ENCODE results near the gene NLE1.
A peak's percentile ranks its signal among the peaks of the same experiment; 100 is the strongest.

NLE1 gene

GRCh38 chr17:35083071-35083470 lies 59.0 kb downstream of the NLE1 start:
- ChIA-PET POLR2A (no interaction called here), CTCF (interaction anchor here (1.1 to 1.7 kb wide), 3 partner anchors 19 to 60 kb away, joined by 3 to 11 read pairs (median 3); partner anchors contain the start of gene RFFL)
- WGBS (ENCODE audit: insufficient coverage), result no CpG with 5 or more reads among the region's 2 CpGs
- DNase-seq, result no peak
- no peaks in the 10 kb centered on the region for H3K27me3 ChIP-seq (replicated peaks in 2 of 5; ENCODE audit: control insufficient read depth in 4 of 5, insufficient read depth in 5 of 5, low read length in 4 of 5)
- peaks cover 7 to 37% (median 19%) of the 10 kb centered on the region in 4 experiments for H3K4me1 ChIP-seq (ENCODE audit: control extremely low read depth in 1 of 4, control insufficient read depth in 4 of 4, insufficient read depth in 4 of 4, low read length in 3 of 4)
- H3K27ac ChIP-seq (ENCODE audit: insufficient read depth in 1 of 2, low read depth in 1 of 2, low read length in 2 of 2, poor library complexity in 1 of 2, severe bottlenecking in 2 of 2), result no peak overlapping the region
- H3K4me3 ChIP-seq (ENCODE audit: control insufficient read depth in 1 of 7, extremely low read depth in 1 of 7, insufficient read depth in 4 of 7, low read depth in 2 of 7, low read length in 6 of 7), result no peak overlapping the region
- H3K36me3 ChIP-seq (ENCODE audit: control insufficient read depth in 4 of 4, insufficient read depth in 4 of 4, low read length in 3 of 4), result no peaks in the 10 kb centered on the region
- H3K9me3 ChIP-seq (ENCODE audit: control extremely low read depth in 1 of 5, control insufficient read depth in 4 of 5, insufficient read depth in 2 of 5, low read depth in 1 of 5, low read length in 4 of 5), result no peaks in the 10 kb centered on the region

GRCh38 chr17:35082073-35082657 lies 59.9 kb downstream of the NLE1 start:
- Histone ChIP-seq H3K27ac (ENCODE audit: insufficient read depth in 1 of 2, low read depth in 1 of 2, low read length in 2 of 2, poor library complexity in 1 of 2, severe bottlenecking in 2 of 2) (no peak overlapping the region), H3K4me1 (ENCODE audit: control extremely low read depth in 1 of 4, control insufficient read depth in 4 of 4, insufficient read depth in 4 of 4, low read length in 3 of 4) (peaks cover 3 to 28% (median 10%) of the 10 kb centered on the region in 4 experiments), H3K4me3 (ENCODE audit: control insufficient read depth in 1 of 7, extremely low read depth in 1 of 7, insufficient read depth in 4 of 7, low read depth in 2 of 7, low read length in 6 of 7) (no peak overlapping the region), H3K36me3 (ENCODE audit: control insufficient read depth in 4 of 4, insufficient read depth in 4 of 4, low read length in 3 of 4) (no peaks in the 10 kb centered on the region), H3K9me3 (ENCODE audit: control extremely low read depth in 1 of 5, control insufficient read depth in 4 of 5, insufficient read depth in 2 of 5, low read depth in 1 of 5, low read length in 4 of 5) (no peaks in the 10 kb centered on the region), H3K27me3 (replicated peaks in 2 of 5; ENCODE audit: control insufficient read depth in 4 of 5, insufficient read depth in 5 of 5, low read length in 4 of 5) (no peaks in the 10 kb centered on the region)
- DNase-seq, result peak in 2 of 3 donors; percentile 41
- WGBS (ENCODE audit: insufficient coverage), result 0% methylated on average over 1 of the region's 3 CpGs
- ChIA-PET POLR2A (no interaction called here), CTCF (interaction anchor here (1.0 to 1.7 kb wide), 7 partner anchors 8 to 83 kb away, joined by 3 to 11 read pairs (median 3); partner anchors contain the start of gene RFFL)

- no peak overlapping the region for H3K4me3 ChIP-seq (ENCODE audit: control insufficient read depth in 1 of 7, extremely low read depth in 1 of 7, insufficient read depth in 4 of 7, low read depth in 2 of 7, low read length in 6 of 7)
- H3K4me1 ChIP-seq (ENCODE audit: control extremely low read depth in 1 of 4, control insufficient read depth in 4 of 4, insufficient read depth in 4 of 4, low read length in 3 of 4), result peaks cover 0 to 24% (median 7%) of the 10 kb centered on the region in 4 experiments
- no CpG with 5 or more reads among the region's 1 CpG for WGBS (ENCODE audit: insufficient coverage)
- H3K9me3 ChIP-seq (ENCODE audit: control extremely low read depth in 1 of 5, control insufficient read depth in 4 of 5, insufficient read depth in 2 of 5, low read depth in 1 of 5, low read length in 4 of 5), result no peaks in the 10 kb centered on the region
- no peak overlapping the region for H3K27ac ChIP-seq (ENCODE audit: insufficient read depth in 1 of 2, low read depth in 1 of 2, low read length in 2 of 2, poor library complexity in 1 of 2, severe bottlenecking in 2 of 2)
- H3K27me3 ChIP-seq (replicated peaks in 2 of 5; ENCODE audit: control insufficient read depth in 4 of 5, insufficient read depth in 5 of 5, low read length in 4 of 5), result no peaks in the 10 kb centered on the region
- DNase-seq, result no peak
- CTCF ChIA-PET, result interaction anchor here (1.0 to 1.7 kb wide), 7 partner anchors 8 to 83 kb away, joined by 3 to 11 read pairs (median 3); partner anchors contain the start of gene RFFL
- POLR2A ChIA-PET, result no interaction called here
- H3K36me3 ChIP-seq (ENCODE audit: control insufficient read depth in 4 of 4, insufficient read depth in 4 of 4, low read length in 3 of 4), result no peaks in the 10 kb centered on the region
These were observed 60.5 kb downstream of the NLE1 start for GRCh38 chr17:35081638-35082037.

- CTCF ChIA-PET, result interaction anchor here (0.6 to 2.7 kb wide), 5 partner anchors 10 to 65 kb away, joined by 3 to 8 read pairs (median 3); no protein-coding TSS in a partner anchor
- Histone ChIP-seq H3K36me3 (ENCODE audit: control insufficient read depth in 4 of 4, insufficient read depth in 4 of 4, low read length in 3 of 4) (no peaks in the 10 kb centered on the region), H3K27ac (ENCODE audit: insufficient read depth in 1 of 2, low read depth in 1 of 2, low read length in 2 of 2, poor library complexity in 1 of 2, severe bottlenecking in 2 of 2) (no peak overlapping the region), H3K27me3 (replicated peaks in 2 of 5; ENCODE audit: control insufficient read depth in 4 of 5, insufficient read depth in 5 of 5, low read length in 4 of 5) (no peaks in the 10 kb centered on the region), H3K4me1 (ENCODE audit: control extremely low read depth in 1 of 4, control insufficient read depth in 4 of 4, insufficient read depth in 4 of 4, low read length in 3 of 4) (peaks cover 0 to 26% (median 7%) of the 10 kb centered on the region in 4 experiments), H3K9me3 (ENCODE audit: control extremely low read depth in 1 of 5, control insufficient read depth in 4 of 5, insufficient read depth in 2 of 5, low read depth in 1 of 5, low read length in 4 of 5) (no peaks in the 10 kb centered on the region), H3K4me3 (ENCODE audit: control insufficient read depth in 1 of 7, extremely low read depth in 1 of 7, insufficient read depth in 4 of 7, low read depth in 2 of 7, low read length in 6 of 7) (no peak overlapping the region)
- DNase-seq, result peak in 1 of 3 donors; percentile 28
- POLR2A ChIA-PET, result no interaction called here
- no CpG with 5 or more reads among the region's 1 CpG for WGBS (ENCODE audit: insufficient coverage)
These were observed 61.6 kb downstream of the NLE1 start for GRCh38 chr17:35080536-35080935.

- peaks cover 0 to 33% (median 8%) of the 10 kb centered on the region in 4 experiments for H3K4me1 ChIP-seq (ENCODE audit: control extremely low read depth in 1 of 4, control insufficient read depth in 4 of 4, insufficient read depth in 4 of 4, low read length in 3 of 4)
- POLR2A ChIA-PET, result no interaction called here
- WGBS (ENCODE audit: insufficient coverage), result no CpG with 5 or more reads among the region's 1 CpG
These were observed 62.3 kb downstream of the NLE1 start for GRCh38 chr17:35079547-35080423.

More at GRCh38 chr17:35079547-35080423, 62.3 kb downstream of the NLE1 start:
- H3K36me3 ChIP-seq (ENCODE audit: control insufficient read depth in 4 of 4, insufficient read depth in 4 of 4, low read length in 3 of 4), result no peaks in the 10 kb centered on the region
- CTCF ChIA-PET, result interaction anchor here (1.5 to 2.7 kb wide), 4 partner anchors 10 to 64 kb away, joined by 3 to 8 read pairs (median 4); no protein-coding TSS in a partner anchor
- H3K27me3 ChIP-seq (replicated peaks in 2 of 5; ENCODE audit: control insufficient read depth in 4 of 5, insufficient read depth in 5 of 5, low read length in 4 of 5), result no peaks in the 10 kb centered on the region
- H3K27ac ChIP-seq (ENCODE audit: insufficient read depth in 1 of 2, low read depth in 1 of 2, low read length in 2 of 2, poor library complexity in 1 of 2, severe bottlenecking in 2 of 2), result no peak overlapping the region
- H3K4me3 ChIP-seq (ENCODE audit: control insufficient read depth in 1 of 7, extremely low read depth in 1 of 7, insufficient read depth in 4 of 7, low read depth in 2 of 7, low read length in 6 of 7), result no peak overlapping the region
- no peak for DNase-seq
- no peaks in the 10 kb centered on the region for H3K9me3 ChIP-seq (ENCODE audit: control extremely low read depth in 1 of 5, control insufficient read depth in 4 of 5, insufficient read depth in 2 of 5, low read depth in 1 of 5, low read length in 4 of 5)
